GM13977 (cell line): ENCODE data around the gene SLC39A13.

Source experiments
- DNase-seq: peaks from one replicate; pipeline ENCODE4 v3.0.0; 2012; ENCODE audit warnings: low spot score
- in situ Hi-C: fragments of 300-500 bp; cut with MboI; formaldehyde crosslinking; loops from one replicate; pipeline ENCODE4 v1.12.0; 2022; ENCODE audit warnings: low sequenced_read_pairs, low pct_unique_long_range_greater_than_20kb, mixed read lengths, inconsistent platforms; ENCODE audit not compliant: unreplicated experiment
- TF ChIP-seq, protein P1 (sequence below): IDR thresholded peaks from 2 replicates; pipeline ENCODE4 v1.5.1; 2012; ENCODE audit warnings: mild to moderate bottlenecking, control low read depth; ENCODE audit not compliant: insufficient read depth; ENCODE audit errors: extremely low read depth, missing control alignments

SLC39A13 gene

GRCh38 chr11:47379317-47379716, 29.1 kb upstream of the SLC39A13 start:
- TF ChIP-seq, protein P1, sequence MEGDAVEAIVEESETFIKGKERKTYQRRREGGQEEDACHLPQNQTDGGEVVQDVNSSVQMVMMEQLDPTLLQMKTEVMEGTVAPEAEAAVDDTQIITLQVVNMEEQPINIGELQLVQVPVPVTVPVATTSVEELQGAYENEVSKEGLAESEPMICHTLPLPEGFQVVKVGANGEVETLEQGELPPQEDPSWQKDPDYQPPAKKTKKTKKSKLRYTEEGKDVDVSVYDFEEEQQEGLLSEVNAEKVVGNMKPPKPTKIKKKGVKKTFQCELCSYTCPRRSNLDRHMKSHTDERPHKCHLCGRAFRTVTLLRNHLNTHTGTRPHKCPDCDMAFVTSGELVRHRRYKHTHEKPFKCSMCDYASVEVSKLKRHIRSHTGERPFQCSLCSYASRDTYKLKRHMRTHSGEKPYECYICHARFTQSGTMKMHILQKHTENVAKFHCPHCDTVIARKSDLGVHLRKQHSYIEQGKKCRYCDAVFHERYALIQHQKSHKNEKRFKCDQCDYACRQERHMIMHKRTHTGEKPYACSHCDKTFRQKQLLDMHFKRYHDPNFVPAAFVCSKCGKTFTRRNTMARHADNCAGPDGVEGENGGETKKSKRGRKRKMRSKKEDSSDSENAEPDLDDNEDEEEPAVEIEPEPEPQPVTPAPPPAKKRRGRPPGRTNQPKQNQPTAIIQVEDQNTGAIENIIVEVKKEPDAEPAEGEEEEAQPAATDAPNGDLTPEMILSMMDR, result no peak
- DNase-seq, result no peak
- in situ Hi-C loops, result no loop called here

DNA sequence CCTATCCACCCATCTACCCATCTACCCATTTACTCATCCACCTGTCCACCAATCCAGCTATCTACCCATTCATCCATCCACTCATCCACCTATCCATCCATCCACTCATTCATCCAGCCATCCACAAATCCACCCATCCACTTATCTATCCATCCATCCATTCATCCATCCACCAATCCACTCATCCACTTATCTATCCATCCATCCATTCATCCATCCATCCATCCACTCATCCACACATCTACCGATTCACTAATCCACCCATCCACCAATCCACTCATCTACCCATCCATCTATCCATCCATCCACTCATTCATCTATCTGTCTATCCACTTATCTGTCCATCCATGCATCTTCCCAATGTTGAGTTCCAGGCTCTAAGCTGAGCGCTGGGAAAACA, 28.3 kb upstream of the SLC39A13 start:
- no peak for DNase-seq
- in situ Hi-C loops, result no loop called here
- TF ChIP-seq, protein P1, result no peak

GRCh38 chr11:47383071-47383470, 25.3 kb upstream of the SLC39A13 start:
- TF ChIP-seq, protein P1, result no peak
- in situ Hi-C loops, result no loop called here
- no peak for DNase-seq

- TF ChIP-seq, protein P1, result no peak
- in situ Hi-C loops, result no loop called here
- no peak for DNase-seq
These were observed 23.9 kb upstream of the SLC39A13 start for GRCh38 chr11:47384498-47384897.

DNA sequence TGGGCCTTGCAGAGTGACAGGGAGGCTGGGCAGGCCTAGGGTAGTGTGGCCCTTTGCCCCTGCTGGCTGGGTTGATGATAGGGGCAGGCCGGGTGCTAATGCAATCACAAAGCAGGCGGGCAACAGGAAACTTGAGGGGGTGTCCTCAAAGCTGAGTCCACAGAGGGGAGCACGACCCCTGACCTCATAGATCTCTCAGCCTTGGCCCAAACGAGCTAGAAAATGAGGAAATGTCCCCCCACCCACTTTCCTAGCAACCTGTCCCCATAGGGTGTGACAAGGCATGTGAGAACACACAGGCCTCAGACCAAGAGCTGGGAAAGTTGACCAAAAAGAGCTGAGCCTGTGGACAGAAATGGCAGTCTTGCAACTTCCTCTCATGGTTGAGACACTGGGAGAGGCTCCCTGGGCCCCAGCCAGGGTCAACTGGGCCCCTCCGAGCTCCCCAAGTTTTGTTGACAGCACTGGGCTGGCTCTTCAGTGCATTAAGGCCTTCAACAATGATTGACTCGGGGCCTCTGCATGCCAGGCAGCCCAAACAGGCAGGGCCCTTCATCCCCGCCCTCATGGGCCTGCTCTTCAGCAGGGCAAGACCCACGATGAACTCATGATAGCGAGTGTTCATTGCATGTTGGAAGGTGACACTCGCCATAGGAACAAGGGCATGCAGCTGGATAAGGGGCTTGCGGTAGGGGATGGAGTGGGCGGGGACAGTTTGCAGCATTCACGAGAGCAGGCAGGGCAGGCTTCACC, 20.3 kb upstream of the SLC39A13 start:
- DNase-seq, result no peak
- in situ Hi-C loops, result no loop called here
- TF ChIP-seq, protein P1, result no peak

GRCh38 chr11:47388697-47389576, 19.5 kb upstream of the SLC39A13 start:
- in situ Hi-C loops, result no loop called here
- DNase-seq, result no peak
- TF ChIP-seq, protein P1, result no peak
